Measurements from ENCODE around the gene NPIPB6. TPM values are rescaled to one million over a fixed set of nuclear protein-coding genes. Genes with fewer than 3 reads are reported as not detected.
A peak's percentile ranks its signal among the peaks of the same experiment; 100 is the strongest.
"Not testable (repeated sequence)": the region's sequence is repeated elsewhere in the genome, so short reads cannot be mapped to it uniquely, and the experiment has no call there.

Gene NPIPB6
- not detected for polyA plus RNA-seq (2012; ENCODE audit: insufficient read depth, insufficient read length)

DNA sequence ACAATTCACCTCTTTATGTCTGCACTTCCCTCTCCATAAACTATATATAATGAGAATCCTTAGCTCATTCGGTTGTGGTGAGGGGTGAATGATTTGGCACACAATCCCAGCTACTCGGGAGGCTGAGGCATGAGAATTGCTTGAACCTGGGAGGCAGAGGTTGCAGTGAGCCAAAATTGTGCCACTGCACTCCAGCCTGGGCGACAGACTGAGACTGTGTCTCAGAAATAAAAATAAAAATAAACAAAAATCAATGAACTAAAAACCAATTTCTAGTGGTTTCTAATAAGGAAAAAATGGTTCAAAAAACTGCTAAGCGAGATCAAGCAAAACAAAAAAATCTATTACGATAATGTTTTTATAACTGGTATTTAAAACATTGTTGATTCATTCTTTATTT, at the start of gene NPIPB6:
Gene NPIPB6 (minus strand): TSS at position 101 of the 400 bp plus-strand sequence. CDS start 686 bp downstream, outside the sequence.
- not testable (repeated sequence) for DNase-seq (ENCODE audit: low read depth, low spot score); H3K4me3 ChIP-seq (ENCODE audit: low read length)

DNA sequence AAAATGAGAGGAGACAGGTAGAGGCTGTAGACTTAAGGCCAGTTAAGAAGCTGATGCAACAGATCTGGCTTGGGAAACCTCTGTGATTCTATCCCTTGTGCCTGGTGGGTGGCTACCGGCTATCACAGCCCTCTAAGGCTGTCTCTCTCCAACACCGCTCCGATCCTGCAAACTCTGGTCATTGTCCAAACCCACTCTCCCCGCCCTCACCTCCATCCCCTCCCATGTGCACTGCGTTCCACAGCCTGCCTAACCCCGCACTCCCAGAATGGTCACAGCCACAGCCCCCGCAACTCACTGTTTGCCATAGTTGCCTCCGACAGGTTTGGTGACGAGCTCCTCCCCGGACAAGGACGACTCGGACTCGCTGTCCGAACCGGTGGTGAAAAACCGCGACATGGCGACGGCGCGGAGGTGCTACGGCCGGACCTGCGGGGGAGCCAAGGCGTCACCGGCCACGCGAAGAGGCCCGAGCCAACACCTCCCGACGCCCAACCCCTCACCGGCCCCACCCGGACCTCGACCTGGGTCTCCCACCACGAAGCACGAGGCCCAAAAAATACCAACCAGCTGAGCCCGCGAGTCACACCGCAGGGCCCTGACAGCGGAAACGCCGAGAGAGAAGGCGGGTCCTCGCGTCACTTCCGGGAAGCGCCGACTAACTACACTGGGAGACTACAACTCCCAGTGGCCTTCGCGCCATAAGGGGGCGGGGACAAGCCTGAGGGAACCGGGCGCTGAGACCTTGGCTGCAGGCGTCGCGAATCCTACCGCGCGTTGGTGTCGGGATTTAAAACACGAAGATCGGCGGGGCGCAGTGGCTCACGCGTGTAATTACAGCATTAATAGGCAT, 40.1 kb upstream of the NPIPB6 start, which contains the start of gene EIF3CL:
Gene EIF3CL (minus strand): TSS at position 622 of the 853 bp plus-strand sequence. CDS start 223 bp downstream, at position 399.
- DNase-seq (ENCODE audit: low read depth, low spot score), result not testable (repeated sequence)
- H3K4me3 ChIP-seq (ENCODE audit: low read length), result peak within 1 kb of the TSS; percentile 41

DNA sequence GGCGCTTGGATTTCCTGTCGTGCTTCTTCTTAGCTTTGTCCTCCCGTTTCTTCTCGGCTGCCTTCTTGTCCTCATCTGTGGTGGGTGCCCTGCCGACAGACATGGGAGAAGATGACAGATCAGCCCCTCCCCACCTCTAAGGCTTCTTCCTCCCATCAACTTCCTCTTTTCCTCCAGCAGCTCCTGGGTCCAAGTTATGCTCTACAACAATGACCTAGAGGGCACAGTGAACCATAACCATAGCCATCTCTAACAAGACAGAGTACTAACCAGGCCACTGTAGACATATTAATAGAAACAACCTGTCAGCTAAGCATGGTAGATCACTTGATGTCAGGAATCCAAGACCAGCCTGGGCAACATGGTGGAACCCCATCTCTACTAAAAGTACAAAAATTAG, 28.7 kb upstream of the NPIPB6 start:
- DNase-seq (ENCODE audit: low read depth, low spot score); H3K4me3 ChIP-seq (ENCODE audit: low read length): not testable (repeated sequence)

DNA sequence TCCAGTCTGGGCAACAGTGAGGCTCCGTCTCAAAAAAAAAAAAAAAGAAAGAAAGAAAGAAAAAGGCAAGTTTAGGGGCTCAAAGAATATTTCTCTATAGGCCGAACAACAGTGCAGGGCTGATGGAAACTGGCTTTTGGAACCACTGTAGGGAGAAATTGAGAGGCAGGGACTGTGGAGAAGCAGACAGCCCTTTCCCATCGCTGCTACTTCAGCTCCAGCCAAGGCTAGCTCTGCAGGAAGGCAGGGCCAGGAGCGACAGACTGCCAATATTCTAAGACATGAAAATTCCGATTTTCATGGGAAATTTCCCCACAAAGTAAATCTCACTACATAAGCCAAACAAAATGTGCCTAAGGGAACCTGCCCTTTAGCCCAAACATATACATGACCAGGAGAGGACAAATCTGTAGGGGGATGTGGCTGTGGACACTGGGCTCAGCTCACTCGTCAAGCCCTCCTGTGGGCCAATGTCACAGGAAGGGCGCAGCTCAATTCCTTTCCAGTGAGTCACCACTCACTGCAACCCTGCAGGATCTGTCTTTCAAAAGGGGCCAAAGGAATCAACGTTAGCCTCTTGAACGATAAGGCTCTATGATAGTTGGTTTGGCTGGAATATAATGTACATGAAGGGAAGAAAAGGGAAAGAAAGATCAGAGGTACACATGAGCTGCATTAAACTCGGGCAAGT, 19.0 kb upstream of the NPIPB6 start:
- DNase-seq (ENCODE audit: low read depth, low spot score); H3K4me3 ChIP-seq (ENCODE audit: low read length): not testable (repeated sequence)

DNA sequence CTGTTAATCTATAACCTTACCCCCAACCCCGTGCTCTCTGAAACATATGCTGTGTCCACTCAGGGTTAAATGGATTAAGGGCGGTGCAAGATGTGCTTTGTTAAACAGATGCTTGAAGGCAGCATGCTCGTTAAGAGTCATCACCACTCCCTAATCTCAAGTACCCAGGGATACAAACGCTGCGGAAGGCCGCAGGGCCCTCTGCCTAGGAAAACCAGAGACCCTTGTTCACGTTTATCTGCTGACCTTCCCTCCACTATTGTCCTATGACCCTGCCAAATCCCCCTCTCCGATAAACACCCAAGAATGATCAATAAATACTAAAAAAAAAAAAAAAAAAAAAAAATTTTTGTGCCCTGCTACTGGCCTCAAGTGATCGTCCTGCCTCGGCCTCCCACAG, 14.5 kb upstream of the NPIPB6 start:
- not testable (repeated sequence) for H3K4me3 ChIP-seq (ENCODE audit: low read length); DNase-seq (ENCODE audit: low read depth, low spot score)

DNA sequence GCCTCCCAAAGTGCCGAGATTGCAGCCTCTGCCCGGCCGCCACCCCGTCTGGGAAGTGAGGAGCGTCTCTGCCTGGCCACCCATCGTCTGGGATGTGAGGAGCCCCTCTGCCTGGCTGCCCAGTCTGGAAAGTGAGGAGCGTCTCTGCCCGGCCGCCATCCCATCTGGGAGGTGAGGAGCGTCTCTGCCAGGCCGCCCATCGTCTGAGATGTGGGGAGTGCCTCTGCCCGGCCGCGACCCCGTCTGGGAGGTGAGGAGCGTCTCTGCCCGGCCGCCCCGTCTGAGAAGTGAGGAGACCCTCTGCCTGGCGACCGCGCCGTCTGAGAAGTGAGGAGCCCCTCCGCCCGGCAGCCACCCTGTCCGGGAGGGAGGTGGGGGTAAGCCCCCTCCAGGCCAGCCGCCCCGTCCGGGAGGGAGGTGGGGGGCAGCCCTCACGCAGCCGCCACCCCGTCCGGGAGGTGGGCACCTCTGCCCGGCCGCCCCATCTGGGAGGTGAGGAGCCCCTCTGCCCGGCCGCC, 13.9 kb upstream of the NPIPB6 start:
- not testable (repeated sequence) for DNase-seq (ENCODE audit: low read depth, low spot score); H3K4me3 ChIP-seq (ENCODE audit: low read length)

DNA sequence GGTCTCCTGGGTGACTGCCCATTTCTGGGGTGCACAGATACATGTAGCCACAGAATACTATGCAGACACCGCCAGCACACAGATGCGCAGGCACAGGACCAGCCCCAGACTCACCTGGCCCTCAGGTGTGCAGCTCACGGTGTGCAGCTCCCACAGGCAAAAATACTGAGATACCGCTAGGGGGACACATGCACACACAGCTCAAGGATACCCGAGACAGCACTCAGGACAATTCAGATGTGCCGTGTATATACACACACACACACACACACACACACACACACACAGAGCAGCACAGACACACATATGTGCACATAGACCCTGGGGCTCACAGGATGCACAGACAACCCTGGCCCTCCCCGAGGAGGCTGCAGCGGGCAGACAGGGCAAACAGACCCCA, 11.8 kb upstream of the NPIPB6 start:
- DNase-seq (ENCODE audit: low read depth, low spot score); H3K4me3 ChIP-seq (ENCODE audit: low read length): not testable (repeated sequence)

DNA sequence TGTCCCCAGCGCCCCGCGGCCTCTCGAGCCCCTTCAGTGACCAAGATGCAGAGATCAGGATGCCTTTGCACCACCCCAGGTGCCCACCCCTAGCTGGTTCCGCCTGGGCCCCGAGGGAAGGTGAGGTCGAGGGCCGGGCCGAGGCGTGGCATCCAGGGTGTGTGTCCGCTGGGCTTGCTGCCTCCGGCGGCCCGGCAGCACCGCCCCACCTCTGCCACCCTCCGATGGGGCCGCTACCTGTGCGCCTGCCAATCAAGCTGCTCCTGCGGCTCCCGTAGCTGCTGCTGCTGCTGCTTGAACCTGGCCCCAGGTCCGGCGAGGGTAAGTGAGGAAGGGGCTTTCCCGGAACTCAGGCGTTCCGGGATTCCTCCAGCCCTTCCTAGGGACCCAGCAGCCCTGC, 11.0 kb upstream of the NPIPB6 start:
- not testable (repeated sequence) for DNase-seq (ENCODE audit: low read depth, low spot score); H3K4me3 ChIP-seq (ENCODE audit: low read length)

DNA sequence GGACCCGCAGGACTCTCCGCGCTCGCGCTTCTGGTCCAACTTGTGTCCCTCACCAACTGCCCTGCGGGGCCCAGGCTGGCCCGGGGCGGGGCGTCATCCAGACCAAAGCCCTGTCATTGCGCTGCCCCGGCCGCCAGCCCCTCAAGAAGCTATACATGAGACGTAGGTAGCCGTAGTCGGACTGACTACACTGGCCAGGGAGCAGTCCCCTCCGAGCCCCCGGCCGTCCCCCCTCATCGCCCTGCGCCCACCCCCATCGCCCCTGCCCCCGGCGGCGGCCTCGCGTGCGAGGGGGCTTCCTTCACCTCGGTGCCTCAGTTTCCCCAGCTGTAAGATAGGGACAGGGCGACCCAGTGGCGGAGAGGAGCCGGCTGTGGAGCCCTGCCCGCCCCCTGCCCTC, 4.6 kb upstream of the NPIPB6 start:
- H3K4me3 ChIP-seq (ENCODE audit: low read length); DNase-seq (ENCODE audit: low read depth, low spot score): not testable (repeated sequence)

DNA sequence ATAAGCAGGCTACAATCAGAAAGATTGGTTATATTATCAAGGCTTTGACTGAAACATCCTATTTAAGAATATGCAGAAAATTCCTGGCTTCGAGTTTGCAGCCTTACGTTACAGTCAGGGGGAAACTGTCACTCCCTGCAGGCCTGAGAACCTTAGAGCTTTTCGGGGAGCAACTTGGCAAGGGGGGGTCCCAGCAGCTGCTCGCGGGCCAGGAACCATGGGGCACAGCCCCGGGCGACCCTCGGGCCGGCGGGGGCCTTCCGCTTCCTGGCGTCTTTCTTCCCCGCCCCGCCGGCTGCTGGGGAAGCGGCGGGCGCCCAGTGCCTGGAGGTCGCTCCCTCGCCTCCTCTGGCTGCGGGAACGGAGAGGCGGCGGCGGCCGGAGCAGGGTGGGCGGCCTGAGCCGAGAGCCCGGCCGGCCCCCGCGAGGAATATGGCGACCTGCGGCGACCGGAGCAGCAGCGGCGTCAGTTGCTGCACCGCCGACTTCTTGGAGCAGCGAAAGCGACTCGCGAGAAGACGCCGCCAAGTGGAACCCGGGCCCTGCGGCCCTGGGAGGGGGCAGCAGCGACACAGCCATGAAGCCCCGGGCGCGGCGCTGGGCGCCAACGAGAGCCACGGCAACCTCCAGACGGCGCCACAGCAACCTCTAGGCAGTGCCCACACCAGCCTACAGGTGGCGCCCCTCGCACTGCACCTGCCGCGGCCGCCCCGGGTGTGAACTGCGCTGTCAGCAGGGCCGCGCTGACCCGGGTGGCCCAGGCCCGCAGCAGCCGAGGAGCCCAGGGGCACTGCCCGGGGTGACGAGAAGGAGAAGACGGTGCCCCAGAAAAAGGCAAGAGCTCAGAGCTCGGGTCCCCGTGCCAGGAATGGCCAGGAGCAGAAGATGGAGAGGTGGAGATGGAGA, 1.2 kb upstream of the NPIPB6 start:
- not testable (repeated sequence) for H3K4me3 ChIP-seq (ENCODE audit: low read length); DNase-seq (ENCODE audit: low read depth, low spot score)

DNA sequence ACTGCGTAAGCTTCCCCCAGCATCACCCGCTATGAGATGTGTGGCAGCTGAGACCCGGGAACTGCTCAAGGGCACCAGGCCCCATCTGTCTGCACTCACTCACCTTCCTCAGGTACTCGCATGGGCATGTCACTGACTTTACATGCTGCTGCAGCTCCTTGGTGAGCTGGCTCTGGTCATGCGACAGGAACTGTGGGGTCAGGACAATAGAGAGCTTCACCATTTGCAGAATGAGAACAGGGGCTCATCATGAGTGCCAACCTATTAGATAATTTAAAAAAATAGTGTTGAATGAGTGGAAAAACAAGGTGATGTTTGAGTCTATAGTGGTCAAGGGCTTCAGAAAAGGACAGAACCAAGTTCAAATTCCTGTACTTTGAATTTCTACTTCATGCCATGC, 708 bp downstream of the NPIPB6 start:
- not testable (repeated sequence) for H3K4me3 ChIP-seq (ENCODE audit: low read length); DNase-seq (ENCODE audit: low read depth, low spot score)

DNA sequence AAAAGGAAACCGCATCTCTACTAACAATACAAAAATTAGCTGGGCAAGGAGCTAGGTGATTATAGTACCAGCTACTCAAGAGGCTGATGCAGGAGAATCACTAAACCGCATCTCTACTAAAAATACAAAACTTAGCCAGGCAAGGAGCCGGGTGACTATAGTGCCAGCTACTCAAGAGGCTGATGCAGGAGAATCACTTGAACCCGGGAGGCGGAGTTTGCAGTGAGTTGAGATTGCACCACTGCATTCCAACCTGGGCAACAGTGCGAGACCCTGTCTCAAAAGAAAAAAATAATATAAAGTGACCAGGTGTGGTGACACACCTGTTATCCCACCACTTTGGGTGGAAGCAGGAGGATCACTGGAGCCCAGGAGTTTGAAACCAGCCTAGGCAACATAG, 25.1 kb downstream of the NPIPB6 start:
- H3K4me3 ChIP-seq (ENCODE audit: low read length); DNase-seq (ENCODE audit: low read depth, low spot score): not testable (repeated sequence)

DNA sequence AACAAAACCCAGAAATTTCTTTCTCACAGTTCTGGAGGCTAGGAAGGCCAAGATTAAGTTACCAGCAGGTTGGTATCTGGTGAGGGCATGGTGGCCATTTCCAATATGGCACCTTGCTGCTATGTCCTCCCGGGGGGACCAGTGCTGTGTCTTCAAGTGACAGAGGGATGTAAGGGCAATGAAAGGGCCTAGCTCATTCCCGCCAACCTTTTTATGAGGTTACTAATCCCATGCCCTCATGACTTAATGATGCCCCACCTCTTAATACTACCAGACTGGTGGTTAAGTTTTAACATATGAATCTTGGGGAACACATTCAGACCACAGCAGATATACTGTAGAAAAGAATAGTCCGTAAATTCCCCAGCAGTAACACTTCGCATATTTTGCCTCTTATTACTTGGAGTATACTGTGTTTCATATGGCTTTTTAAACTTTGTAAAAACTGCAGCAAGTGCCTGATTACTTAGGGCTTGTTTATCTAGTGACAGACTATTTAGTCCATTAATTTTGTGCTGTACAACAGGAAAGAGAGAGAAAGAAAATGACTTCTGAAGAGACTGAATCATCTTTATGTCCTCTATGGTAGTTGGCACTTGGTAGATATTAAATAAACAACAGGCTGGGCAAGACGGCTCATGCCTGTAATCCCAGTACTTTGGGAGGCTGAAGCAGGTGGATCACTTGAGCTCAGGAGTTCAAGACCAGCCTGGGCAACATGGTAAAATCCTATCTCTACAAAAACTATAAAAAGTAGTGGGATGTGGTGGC, 26.2 kb downstream of the NPIPB6 start:
- DNase-seq (ENCODE audit: low read depth, low spot score); H3K4me3 ChIP-seq (ENCODE audit: low read length): not testable (repeated sequence)

DNA sequence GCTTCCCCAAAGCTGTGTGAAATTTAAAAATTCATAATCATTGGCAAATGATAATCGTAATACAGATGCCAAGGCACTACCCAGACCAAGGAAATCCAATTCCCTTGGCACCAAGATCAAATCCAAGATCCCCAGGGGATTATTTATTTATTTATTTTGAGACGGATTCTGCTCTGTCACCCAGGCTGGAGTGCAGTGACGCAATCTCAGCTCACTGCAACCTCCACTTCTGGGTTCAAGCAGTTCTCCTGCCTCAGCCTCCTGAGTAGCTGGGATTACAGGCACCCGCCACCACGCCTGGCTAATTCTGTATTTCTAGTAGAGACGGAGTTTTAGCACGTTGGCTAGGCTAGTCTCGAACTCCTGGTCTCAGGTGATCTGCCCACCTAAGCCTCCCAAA, 27.6 kb downstream of the NPIPB6 start:
- not testable (repeated sequence) for DNase-seq (ENCODE audit: low read depth, low spot score); H3K4me3 ChIP-seq (ENCODE audit: low read length)

DNA sequence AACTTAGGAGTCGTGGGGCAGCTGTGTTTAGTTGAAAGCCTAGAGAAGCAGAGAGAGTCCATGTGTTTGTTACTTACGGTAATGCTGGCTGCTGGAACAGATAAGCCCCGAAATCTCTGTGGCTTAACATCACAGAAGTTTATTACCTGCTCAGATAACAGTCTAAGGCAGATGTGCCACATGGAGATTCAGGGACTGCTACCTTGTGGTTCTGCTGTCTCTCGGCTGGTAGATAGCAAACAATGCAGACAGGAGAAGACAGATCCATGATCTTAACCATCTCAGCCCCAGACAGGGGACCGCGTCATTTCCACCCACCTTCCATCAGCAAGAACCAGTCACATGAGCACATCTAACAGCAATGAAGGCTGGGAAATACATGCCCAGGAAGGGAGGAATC, 30.7 kb downstream of the NPIPB6 start:
- H3K4me3 ChIP-seq (ENCODE audit: low read length), result peak overlapping the region; percentile 28
- peak; percentile 35 for DNase-seq (ENCODE audit: low read depth, low spot score)

DNA sequence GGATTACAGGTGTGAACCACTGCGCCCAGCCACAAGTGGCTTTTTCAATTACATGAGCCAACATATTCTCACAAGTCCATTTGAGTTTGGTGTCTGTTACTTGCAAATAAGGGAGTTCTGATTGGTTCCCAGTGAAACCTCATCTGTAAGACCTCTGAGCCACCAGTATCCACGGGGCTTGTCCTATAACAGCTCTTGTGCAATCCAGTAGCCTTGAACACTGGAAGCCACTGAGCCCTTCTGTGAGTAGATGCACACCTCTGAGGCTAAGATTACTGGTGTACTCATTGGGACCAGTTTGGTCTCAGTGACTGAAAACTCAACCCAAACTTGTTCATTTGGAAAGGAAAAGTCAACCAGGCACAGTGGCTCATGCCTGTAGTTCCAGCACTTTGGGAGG, 32.3 kb downstream of the NPIPB6 start:
- DNase-seq (ENCODE audit: low read depth, low spot score); H3K4me3 ChIP-seq (ENCODE audit: low read length): not testable (repeated sequence)

DNA sequence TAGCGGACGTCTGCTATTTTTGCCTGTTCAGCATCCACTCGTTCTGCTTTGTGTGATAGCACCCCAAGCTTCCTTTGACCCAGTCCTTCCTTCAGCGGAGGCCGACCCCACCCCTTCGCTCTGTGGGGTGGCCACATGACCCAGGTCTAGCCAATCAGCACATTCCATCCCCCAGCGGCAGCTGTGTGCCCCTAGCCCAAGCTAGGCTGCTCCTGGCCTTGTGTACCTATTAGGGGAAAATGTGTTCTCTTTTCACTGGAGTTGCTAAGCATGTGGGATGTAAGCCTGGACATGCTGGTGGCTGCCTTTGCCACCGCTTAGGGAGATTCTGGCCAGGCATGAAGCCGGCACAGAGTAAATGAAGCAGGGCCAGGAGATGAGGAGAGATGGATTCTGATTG, 33.1 kb downstream of the NPIPB6 start:
- peak; percentile 62 for DNase-seq (ENCODE audit: low read depth, low spot score)
- H3K4me3 ChIP-seq (ENCODE audit: low read length), result not testable (repeated sequence)

Data from Jurkat, Clone E6-1 (cell line).